Endothelial cell of umbilical vein (primary cell): ENCODE results near the gene STK10.

Experiments used
- EZH2 ChIP-seq: IDR thresholded peaks from 2 replicates; pipeline ENCODE4 v1.6.1; 2012; ENCODE audit warnings: borderline replicate concordance, low read depth, mild to moderate bottlenecking, moderate library complexity, low read length, inconsistent platforms; ENCODE audit not compliant: severe bottlenecking
- FOS ChIP-seq: IDR thresholded peaks from 2 replicates; pipeline ENCODE4 v1.6.1; 2011; ENCODE audit warnings: mild to moderate bottlenecking, low read length, moderate library complexity, borderline replicate concordance; ENCODE audit not compliant: insufficient read depth
- POLR2AphosphoS5 ChIP-seq: IDR thresholded peaks from 2 replicates; pipeline ENCODE4 v1.6.1; 2012; ENCODE audit warnings: low read depth, mild to moderate bottlenecking, control low read depth, low read length, moderate library complexity; ENCODE audit not compliant: insufficient read depth
- TF ChIP-seq, protein P1 (sequence below), 2 donors: IDR thresholded peaks; 1 replicate in 1 of 2; 2 replicates in 1 of 2; pipeline ENCODE4 v1.5.1; 2011; ENCODE audit warnings: low read length in 2 of 2, mild to moderate bottlenecking in 2 of 2, moderate library complexity in 2 of 2, control low read depth in 1 of 2, inconsistent platforms in 1 of 2, low read depth in 1 of 2; ENCODE audit not compliant: insufficient read depth in 1 of 2; ENCODE audit errors: extremely low read depth in 1 of 2

DNA sequence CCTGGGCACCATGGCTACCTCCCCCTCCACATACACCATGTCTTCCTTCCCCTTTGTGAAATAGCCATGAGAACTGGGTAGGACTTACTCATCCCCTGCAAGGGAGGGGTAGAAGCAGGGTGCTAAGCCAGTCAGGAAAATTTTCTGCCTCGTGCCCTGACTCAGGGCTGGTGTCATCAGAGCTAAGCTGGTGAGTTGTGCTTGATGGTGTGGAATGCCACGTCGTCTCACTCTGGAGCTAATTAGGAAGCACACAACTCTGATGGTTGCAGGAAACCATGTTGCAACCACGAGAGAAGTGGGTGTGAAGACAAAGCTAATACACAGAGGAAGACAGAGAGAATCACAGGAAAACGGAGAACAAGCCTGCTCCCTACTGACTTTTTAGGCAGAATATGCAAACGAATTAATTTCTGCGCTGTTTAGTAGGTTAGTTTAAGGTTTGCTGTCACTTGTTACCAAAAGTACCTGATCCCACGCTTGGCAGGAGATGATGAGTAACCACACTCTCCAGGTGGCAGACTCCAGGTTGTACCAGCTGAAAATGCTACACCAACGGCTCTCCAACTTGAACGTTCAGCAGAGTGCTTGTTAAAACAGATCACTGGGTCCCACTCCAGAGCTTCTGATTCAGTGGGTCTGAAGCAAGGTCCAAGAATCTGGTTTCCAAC, 54.5 kb downstream of the STK10 start:
- TF ChIP-seq, protein P1, sequence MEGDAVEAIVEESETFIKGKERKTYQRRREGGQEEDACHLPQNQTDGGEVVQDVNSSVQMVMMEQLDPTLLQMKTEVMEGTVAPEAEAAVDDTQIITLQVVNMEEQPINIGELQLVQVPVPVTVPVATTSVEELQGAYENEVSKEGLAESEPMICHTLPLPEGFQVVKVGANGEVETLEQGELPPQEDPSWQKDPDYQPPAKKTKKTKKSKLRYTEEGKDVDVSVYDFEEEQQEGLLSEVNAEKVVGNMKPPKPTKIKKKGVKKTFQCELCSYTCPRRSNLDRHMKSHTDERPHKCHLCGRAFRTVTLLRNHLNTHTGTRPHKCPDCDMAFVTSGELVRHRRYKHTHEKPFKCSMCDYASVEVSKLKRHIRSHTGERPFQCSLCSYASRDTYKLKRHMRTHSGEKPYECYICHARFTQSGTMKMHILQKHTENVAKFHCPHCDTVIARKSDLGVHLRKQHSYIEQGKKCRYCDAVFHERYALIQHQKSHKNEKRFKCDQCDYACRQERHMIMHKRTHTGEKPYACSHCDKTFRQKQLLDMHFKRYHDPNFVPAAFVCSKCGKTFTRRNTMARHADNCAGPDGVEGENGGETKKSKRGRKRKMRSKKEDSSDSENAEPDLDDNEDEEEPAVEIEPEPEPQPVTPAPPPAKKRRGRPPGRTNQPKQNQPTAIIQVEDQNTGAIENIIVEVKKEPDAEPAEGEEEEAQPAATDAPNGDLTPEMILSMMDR (IDR thresholded peaks at IDR 0.05; ENCODE audit: extremely low read depth in 1 of 2, insufficient read depth in 1 of 2, low read depth in 1 of 2, low read length in 2 of 2), result no peak
- TF ChIP-seq FOS (no peak), POLR2AphosphoS5 (no peak), EZH2 (no peak)
